RWPE1 (cell line): Measurements from ENCODE around the gene PHF24.
"Not testable (repeated sequence)": the region's sequence is repeated elsewhere in the genome, so short reads cannot be mapped to it uniquely, and the experiment has no call there.

Experiments used
- CTCF ChIA-PET: fragments of 350-600 bp; sonication (Branson Sonifier 250); formaldehyde crosslinking; extraction: SDS; loops from one replicate; lab custom pipeline; 2021; lab: Yijun Ruan, JAX
- POLR2A ChIA-PET: fragments of 400-600 bp; formaldehyde crosslinking; extraction: SDS; loops from one replicate; lab custom pipeline; 2020; ENCODE audit warnings: antibody characterized with exemption; ENCODE audit not compliant: low non-redundant PET; lab: Yijun Ruan, JAX
- DNase-seq: peaks from one replicate; pipeline ENCODE4 v3.0.0; 2012; ENCODE audit warnings: low spot score
- H3K27ac ChIP-seq: fragments of 450-650 bp; 2 replicates; pipeline ENCODE4 v1.5.1; 2017
- TF ChIP-seq, protein P1 (sequence below): fragments of 450-650 bp; conservative IDR thresholded peaks from 2 replicates; pipeline ENCODE4 v1.5.1; 2017; ENCODE audit warnings: low read depth, mild to moderate bottlenecking

The PHF24 gene

DNA sequence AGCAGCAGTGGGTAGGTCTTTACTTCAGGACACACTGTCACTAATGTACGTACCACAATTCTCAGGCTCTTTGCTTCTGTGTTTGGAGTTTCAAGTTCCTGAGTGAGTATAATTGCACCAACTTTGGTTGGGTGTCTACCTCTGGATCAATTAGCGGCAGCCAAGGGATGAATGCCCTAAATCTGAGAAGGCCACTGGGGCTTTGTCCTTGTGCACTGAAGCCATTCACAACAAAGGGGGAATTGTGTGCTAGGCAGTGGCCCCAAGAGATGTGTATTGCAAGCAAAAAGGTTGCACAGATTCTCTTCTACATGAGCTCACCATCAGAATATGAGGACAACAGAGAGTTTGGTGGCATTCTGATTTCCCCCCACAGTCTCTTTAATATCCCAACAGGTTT lies 3.9 kb upstream of the PHF24 start:
- POLR2A ChIA-PET: no interaction called here
- H3K27ac ChIP-seq: no peak overlapping the region
- no peak for DNase-seq
- TF ChIP-seq, protein P1, sequence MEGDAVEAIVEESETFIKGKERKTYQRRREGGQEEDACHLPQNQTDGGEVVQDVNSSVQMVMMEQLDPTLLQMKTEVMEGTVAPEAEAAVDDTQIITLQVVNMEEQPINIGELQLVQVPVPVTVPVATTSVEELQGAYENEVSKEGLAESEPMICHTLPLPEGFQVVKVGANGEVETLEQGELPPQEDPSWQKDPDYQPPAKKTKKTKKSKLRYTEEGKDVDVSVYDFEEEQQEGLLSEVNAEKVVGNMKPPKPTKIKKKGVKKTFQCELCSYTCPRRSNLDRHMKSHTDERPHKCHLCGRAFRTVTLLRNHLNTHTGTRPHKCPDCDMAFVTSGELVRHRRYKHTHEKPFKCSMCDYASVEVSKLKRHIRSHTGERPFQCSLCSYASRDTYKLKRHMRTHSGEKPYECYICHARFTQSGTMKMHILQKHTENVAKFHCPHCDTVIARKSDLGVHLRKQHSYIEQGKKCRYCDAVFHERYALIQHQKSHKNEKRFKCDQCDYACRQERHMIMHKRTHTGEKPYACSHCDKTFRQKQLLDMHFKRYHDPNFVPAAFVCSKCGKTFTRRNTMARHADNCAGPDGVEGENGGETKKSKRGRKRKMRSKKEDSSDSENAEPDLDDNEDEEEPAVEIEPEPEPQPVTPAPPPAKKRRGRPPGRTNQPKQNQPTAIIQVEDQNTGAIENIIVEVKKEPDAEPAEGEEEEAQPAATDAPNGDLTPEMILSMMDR: no peak
- CTCF ChIA-PET: no interaction called here

DNA sequence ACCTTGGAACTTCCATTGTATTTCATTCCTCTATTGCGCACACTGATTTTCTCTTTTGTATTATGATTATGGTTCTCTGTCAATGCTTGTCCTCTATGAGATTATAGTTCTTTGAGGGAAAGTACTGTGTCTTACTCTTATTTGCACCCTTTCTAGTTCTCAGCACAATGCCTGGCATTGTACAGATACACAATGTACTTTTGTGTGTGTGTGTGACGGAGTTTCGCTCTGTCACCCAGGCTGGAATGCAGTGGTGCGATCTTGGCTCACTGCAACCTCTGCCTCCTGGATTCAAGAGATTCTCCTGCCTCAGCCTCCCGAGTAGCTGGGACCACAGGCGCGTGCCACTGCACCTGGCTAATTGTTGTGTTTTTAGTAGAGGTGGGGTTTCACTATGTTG lies 2.0 kb upstream of the PHF24 start:
- POLR2A ChIA-PET, DNase-seq, H3K27ac ChIP-seq, CTCF ChIA-PET: not testable (repeated sequence)

DNA sequence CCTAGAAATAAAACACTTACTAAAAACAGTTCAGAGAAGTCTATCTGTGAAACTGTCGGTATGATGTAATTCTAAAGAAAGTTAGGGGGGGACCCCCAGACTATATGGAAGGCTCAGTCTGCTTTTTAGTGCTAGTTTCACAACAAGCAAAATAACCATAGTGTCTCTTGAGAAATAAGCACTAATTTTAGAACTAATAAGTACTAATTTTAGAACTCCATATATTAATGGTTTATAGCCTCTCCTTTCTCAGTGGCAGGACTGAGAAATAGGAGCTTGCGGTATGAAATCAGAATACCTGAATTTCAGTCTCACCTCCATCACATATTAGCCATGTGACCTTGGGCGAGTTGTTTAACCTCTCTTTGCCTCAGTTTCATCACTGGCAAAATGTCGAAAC lies 1.4 kb upstream of the PHF24 start:
- TF ChIP-seq, protein P1: no peak
- no peak overlapping the region for H3K27ac ChIP-seq
- ChIA-PET POLR2A (no interaction called here), CTCF (no interaction called here)
- DNase-seq: no peak

DNA sequence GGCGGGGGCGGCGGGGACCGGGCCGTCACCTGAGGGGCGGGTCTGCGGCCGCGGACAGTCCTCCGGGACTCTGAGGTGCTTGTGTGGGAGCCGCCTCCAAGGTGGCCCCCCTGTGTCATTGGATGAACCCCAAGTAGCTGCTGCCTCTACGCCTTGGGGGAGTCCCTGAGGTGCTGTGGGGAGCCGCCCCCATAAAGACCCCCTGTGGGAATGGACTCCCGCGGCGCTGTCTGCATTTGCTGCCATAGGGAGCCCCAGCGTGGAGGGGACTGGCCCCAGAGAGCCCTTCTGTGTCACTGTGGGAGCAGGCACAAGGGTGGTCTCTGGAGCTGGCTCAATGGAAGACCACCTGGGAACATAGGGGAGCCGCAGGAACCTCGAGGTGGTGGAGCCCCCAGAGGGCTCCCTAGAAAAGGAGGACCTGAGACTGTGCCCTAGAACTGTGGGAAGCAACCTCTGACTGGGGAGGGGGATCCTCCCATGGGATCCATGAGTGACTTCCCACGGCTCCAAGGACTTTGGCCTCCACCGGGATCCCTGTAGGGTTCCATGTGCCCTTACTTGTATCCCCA lies 412 bp downstream of the PHF24 start:
- TF ChIP-seq, protein P1: peak; percentile 16; the same call in 1 of the 2 replicates
- H3K27ac ChIP-seq: no peak overlapping the region
- no peak for DNase-seq
- ChIA-PET CTCF (interaction anchor here (1.5 kb wide), 1 partner anchor 59 kb away, joined by 4 read pairs; no protein-coding TSS in a partner anchor), POLR2A (no interaction called here)

DNA sequence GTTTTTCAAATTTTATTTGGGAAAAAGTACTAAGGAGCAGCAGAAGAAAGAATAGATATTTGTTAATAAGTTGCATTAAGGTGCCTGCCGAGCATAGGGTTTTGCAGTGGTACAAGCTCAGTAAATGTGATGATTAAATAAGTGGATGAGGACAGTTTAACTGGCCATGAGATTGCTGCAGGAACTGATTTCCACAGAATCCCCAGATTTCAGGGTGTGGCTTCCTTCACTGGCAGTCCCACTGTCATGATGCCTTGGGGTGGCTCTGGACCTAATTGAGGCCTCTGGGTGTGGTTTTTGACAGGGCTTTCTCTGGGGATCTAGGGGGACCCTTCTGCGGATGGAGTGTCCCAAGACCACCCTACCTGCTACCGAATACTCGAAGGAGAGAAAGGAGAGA lies 1.4 kb downstream of the PHF24 start:
- POLR2A ChIA-PET: interaction anchor here (0.6 kb wide), 1 partner anchor 215 kb away, joined by 3 read pairs; no protein-coding TSS in a partner anchor
- DNase-seq: no peak
- CTCF ChIA-PET: interaction anchor here (1.5 kb wide), 1 partner anchor 60 kb away, joined by 4 read pairs; no protein-coding TSS in a partner anchor
- TF ChIP-seq, protein P1: no peak
- H3K27ac ChIP-seq: no peak overlapping the region

DNA sequence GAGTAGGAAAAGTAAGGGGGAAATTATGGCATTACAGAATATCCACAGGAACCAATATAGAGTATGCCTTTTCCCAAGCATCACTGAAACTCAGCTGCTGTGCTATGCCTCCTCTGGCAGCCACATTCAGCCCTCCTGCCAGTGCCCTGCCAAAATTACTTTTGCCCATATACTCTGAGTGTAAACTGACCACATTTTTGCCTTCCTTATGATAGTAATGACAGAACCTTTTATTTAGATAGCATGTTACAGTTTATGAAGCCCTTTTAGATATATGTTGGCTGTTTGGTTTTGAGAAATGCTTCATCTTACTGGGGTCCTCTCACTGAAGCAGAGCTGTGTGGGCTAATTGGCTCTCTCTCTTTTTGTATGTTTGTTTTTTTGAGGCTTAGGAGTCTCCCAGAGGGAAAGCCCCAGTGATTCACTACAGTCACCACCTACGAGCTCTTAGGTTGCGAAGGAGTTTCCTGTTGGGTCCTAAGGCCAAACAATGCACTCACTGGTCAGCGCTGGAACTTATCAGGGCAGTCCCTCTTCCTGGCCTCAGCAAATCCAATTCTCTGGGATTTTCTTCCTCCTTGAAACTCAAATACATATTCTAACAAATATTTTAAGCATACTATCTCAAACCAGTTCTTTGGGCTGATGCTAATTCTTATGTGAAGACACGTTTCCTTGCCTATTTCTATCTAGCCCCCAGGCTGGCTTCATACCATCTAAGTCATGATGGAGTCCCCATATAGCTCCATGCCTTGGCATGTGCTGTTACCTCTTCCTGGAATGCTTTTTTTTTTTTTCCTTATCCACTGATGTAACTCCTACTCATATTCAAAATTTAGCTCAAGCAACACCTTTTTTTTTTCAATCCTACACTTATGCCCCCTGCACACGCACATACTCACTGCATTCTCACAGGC lies 3.7 kb downstream of the PHF24 start:
- no peak overlapping the region for H3K27ac ChIP-seq
- TF ChIP-seq, protein P1: no peak
- POLR2A ChIA-PET: no interaction called here
- DNase-seq: peak; percentile 60
- CTCF ChIA-PET: interaction anchor here (0.7 to 1.5 kb wide), 5 partner anchors 33 to 149 kb away, joined by 3 to 6 read pairs (median 5); no protein-coding TSS in a partner anchor
